Neuron (in vitro differentiated cells): ENCODE measurements around the gene NDC80.
"Not testable (repeated sequence)": the region's sequence is repeated elsewhere in the genome, so short reads cannot be mapped to it uniquely, and the experiment has no call there.

Experiments
- H2AFZ ChIP-seq: one replicate; pipeline ENCODE4 v1.6.1; 2013; ENCODE audit warnings: low read depth, mild to moderate bottlenecking, inconsistent platforms, low read length, moderate library complexity
- H3K27me3 ChIP-seq: one replicate; pipeline ENCODE4 v1.6.1; 2013; ENCODE audit warnings: low read length; ENCODE audit not compliant: insufficient read depth
- H3K36me3 ChIP-seq: one replicate; pipeline ENCODE4 v1.6.1; 2013; ENCODE audit warnings: low read length; ENCODE audit not compliant: insufficient read depth
- H3K4me1 ChIP-seq: one replicate; pipeline ENCODE4 v1.6.1; 2013; ENCODE audit warnings: low read length; ENCODE audit not compliant: insufficient read depth
- H3K4me3 ChIP-seq: 2 replicates; pipeline ENCODE4 v1.5.1; 2013; ENCODE audit warnings: mild to moderate bottlenecking, low read length, moderate library complexity
- H3K9me3 ChIP-seq: one replicate; pipeline ENCODE4 v1.6.1; 2013; ENCODE audit warnings: low read length

The NDC80 gene

DNA sequence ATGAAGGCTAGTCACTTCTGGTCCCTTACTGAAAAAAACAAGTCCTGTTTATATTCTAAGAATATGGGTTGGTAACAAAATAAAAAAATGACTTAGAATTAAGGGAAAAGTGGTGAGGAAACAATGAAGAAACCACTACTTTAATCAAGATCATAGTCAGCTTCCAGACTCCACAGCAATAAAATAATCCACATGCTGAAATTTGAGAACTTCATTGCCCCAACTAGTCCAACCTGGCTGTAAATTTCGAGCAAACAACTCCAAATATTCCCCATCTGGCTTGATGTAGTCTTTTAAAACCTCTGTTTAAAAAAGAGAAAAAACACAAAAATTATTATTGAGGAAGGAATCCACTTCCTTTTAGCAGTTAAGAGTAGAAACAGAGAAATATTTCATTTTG, 32.5 kb upstream of the NDC80 start:
- Histone ChIP-seq H3K36me3 (no peaks in the 10 kb centered on the region), H2AFZ (no peak overlapping the region), H3K9me3 (no peaks in the 10 kb centered on the region), H3K4me1 (no peaks in the 10 kb centered on the region), H3K27me3 (no peaks in the 10 kb centered on the region), H3K4me3 (no peak overlapping the region)

DNA sequence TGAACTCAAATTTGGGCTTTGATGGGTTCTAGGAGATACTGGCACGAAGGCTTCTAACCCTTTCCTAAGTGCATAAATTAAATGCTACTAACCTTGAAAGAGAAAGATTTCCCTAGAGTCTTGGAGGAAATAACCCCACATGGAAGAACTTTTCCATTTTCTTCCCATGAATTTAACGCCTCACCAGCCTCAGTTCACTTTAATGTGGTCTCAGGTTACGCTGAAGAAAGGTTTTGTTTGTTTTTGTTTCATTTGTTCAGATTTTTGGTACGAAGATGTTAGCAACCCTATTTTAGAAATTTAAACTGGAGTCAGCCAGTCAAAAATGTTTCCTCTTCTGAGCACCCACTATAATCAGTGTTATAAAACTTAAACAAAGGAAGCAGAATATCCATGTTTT, 30.8 kb upstream of the NDC80 start:
- no peaks in the 10 kb centered on the region for H3K36me3 ChIP-seq
- no peaks in the 10 kb centered on the region for H3K9me3 ChIP-seq
- no peaks in the 10 kb centered on the region for H3K27me3 ChIP-seq
- no peak overlapping the region for H3K4me3 ChIP-seq
- no peaks in the 10 kb centered on the region for H3K4me1 ChIP-seq
- no peak overlapping the region for H2AFZ ChIP-seq

DNA sequence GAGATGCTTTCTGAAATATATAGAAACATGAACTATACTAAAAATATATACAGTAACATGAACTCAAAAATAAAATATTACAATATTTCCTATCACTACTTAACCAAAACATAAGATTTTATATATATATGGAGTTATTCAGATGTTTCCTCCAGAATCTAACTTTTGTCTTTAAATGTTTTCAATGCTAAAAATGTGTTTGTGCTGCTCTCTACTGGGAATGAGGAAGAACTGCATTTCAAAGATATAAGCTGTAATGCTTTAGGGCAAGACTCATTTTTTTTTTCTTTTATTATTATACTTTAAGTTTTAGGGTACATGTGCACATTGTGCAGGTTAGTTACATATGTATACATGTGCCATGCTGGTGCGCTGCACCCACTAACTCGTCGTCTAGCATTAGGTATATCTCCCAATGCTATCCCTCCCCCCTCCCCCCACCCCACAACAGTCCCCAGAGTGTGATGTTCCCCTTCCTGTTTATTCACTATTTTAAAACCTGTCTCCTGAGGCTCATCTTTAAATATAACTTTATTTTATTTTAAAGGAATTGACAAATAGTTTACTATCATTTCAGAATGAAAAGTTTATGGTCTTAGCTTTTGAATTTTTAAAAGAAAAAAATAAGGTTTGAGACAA, 29.3 kb upstream of the NDC80 start:
- not testable (repeated sequence) for H3K27me3 ChIP-seq, H3K36me3 ChIP-seq, H3K9me3 ChIP-seq, H2AFZ ChIP-seq, H3K4me1 ChIP-seq, H3K4me3 ChIP-seq

DNA sequence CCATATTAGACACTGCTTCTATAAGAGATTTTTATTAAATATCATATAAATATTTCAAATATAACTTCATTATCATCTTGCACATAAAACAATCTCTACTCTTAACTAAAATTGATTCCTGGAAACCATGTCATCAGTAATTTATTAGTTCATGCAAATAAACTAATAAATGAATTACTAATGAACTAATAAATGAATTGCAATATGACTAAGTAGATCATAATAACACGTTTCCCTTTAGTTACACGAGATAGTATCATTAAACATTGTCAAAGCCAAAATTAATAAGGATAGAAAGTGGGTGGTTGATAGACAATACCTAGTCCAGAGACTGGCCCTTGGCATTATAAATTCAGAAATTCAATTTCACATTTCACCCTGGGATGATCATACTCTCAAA, 26.2 kb upstream of the NDC80 start:
- Histone ChIP-seq H3K27me3 (no peaks in the 10 kb centered on the region), H3K36me3 (peaks cover 3% of the 10 kb centered on the region), H3K4me3 (no peak overlapping the region), H2AFZ (no peak overlapping the region), H3K9me3 (no peaks in the 10 kb centered on the region), H3K4me1 (no peaks in the 10 kb centered on the region)

DNA sequence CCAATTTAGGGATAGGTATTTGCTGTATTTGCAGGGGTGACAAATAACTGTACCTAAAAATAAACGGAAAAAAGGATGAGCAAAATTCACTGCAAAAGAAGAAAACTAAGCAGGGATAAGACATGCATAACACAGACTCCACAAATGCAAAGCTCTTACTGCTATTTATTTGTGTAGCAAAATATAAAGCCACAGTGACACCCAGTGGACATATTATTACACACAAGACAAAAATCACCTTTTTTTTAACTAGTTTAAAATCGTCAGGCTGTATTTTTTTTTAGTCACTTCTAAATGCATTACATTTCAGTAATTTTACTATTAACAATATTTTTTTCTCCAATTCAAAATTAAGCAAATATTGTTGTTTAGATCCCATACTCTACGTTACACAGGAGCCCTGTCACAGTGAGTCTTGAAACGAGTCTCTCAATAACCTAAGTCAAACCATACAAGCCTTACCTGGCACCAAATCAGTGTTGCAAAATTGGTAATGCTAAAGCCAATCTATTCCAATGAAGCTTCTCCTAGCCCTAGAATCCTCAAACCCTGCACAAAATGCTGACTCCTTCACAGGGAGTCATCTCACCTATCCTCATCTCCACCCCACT, 23.8 kb upstream of the NDC80 start:
- Histone ChIP-seq H3K4me3 (no peak overlapping the region), H3K36me3 (peaks cover 6% of the 10 kb centered on the region), H3K4me1 (no peaks in the 10 kb centered on the region), H3K9me3 (no peaks in the 10 kb centered on the region), H2AFZ (no peak overlapping the region), H3K27me3 (no peaks in the 10 kb centered on the region)

DNA sequence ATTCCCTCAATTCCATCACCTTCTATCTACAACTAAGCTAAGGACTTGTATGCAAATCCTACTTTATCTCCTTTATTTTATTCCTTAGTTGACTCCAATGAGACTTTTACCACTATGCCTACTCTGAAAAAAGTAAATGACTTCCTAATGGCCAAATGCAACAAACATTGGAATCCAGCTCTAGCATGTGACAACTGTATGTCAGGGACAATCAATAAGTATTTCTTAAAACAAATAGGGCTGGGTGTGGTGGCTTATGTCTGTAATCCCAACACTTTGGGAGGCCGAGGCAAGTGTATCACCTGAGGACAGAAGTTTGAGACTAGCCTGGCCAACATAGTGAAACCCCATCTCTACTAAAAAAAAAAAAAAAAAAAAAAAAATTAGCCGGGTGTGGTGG, 21.9 kb upstream of the NDC80 start:
- Histone ChIP-seq H3K4me3 (no peak overlapping the region), H3K4me1 (no peaks in the 10 kb centered on the region), H3K9me3 (no peaks in the 10 kb centered on the region), H3K27me3 (no peaks in the 10 kb centered on the region), H2AFZ (no peak overlapping the region), H3K36me3 (peaks cover 6% of the 10 kb centered on the region)

DNA sequence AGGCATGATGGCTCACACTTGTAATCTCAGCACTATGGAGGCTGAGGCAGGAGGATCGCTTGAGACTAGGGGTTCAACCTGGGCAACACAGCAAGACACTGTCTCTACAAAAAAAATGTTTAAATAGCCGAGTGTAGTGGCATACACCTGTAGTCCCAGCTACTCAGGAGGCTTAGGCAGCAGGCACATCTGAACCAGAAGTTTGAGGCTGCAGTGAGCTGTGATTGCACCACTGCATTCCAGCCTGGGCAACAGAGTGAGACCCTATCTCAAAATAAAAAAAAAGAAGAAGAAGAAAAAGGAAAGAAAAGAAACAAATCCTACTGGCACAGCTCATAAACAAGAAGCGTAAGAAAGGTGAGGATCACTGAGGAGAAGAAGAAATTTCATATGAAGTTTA, 19.9 kb upstream of the NDC80 start:
- Histone ChIP-seq H3K27me3 (no peaks in the 10 kb centered on the region), H2AFZ (no peak overlapping the region), H3K9me3 (no peaks in the 10 kb centered on the region), H3K36me3 (peaks cover 6% of the 10 kb centered on the region), H3K4me1 (no peaks in the 10 kb centered on the region), H3K4me3 (no peak overlapping the region)

DNA sequence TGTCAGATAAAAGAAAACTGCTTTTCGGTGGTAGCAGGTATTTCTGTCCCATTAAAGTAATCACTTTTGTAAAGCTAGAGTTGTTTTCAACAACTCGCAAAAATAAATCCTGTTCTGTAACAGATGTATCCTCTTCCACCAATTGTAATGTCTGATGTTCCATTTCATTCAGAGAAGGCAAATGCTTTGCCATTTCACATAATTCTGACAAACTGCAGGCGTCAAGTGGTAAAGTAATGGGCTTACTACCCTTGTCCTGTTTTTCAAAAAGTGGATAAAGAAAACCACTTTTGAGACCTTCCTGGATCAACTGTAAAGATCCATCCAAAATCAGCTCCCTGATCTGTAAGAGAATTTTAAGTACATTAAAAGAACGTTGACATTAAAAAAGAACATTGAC, 16.7 kb upstream of the NDC80 start:
- H3K4me3 ChIP-seq = no peak overlapping the region
- H3K9me3 ChIP-seq = no peaks in the 10 kb centered on the region
- H3K4me1 ChIP-seq = no peaks in the 10 kb centered on the region
- no peak overlapping the region for H2AFZ ChIP-seq
- H3K27me3 ChIP-seq = no peaks in the 10 kb centered on the region
- H3K36me3 ChIP-seq = peaks cover 3% of the 10 kb centered on the region

DNA sequence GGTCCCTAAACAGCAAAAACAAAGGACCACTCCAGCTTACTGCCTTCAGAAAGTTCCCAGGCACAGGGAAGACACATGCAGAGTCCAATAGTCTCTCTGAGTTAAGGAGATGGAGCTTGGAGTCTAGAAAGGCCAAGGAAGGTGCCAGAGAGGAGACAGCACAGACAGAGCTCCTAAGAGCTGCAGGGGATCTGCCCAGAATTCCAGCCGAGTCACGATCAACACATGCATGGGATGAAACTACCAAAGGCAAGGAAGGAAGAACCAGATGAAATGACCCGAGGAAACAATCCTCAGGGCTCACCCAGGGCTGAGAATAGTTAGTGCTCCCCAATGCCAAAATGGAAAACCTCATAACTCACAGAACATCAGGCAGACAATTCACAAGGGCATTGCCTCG, 15.5 kb upstream of the NDC80 start:
- peaks cover 3% of the 10 kb centered on the region for H3K36me3 ChIP-seq
- H2AFZ ChIP-seq = no peak overlapping the region
- H3K4me1 ChIP-seq = no peaks in the 10 kb centered on the region

DNA sequence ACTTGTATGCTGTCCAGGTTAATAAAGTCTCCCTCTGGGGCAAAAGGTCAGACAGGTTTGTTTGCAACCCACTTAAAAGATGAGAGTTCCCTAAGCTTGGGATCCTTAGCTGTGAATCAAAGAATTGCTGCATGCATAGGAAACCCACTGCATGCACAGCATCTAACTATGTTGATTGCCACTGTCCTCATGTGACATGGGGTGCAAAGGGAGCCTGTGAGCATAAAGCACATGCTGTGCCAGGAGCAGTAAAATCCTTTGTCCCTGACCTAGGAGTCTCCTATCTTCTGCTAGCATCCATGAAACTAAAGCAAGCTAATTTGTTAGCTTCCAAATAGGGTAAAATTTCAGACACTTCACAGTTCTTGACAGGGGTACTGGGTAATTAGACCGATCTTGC, 13.8 kb upstream of the NDC80 start:
- Histone ChIP-seq H2AFZ (no peak overlapping the region), H3K27me3 (no peaks in the 10 kb centered on the region), H3K4me3 (no peak overlapping the region), H3K36me3 (peaks cover 6% of the 10 kb centered on the region), H3K9me3 (no peaks in the 10 kb centered on the region), H3K4me1 (no peaks in the 10 kb centered on the region)

More for the DNA sequence above, 15.5 kb upstream of the NDC80 start:
- Histone ChIP-seq H3K4me3 (no peak overlapping the region), H3K9me3 (no peaks in the 10 kb centered on the region), H3K27me3 (no peaks in the 10 kb centered on the region)

DNA sequence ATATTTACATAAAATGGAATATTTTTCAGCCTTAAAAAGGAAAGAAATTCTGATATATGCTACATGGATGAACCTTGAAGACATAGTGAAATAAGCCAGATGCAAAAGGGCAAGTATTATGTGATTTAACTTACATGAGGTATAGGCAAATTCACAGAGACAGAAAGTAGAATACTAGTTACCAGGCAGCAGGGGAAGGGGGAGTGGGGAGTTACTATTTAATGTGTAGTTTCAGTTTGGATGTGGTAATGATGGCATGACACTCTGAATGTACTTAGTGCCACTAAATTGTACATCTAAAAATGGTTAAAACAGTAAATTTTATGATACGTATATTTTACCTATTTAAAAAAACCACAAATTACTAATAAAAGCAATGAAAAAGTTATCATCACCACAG, 12.1 kb upstream of the NDC80 start:
- H3K4me3 ChIP-seq = no peak overlapping the region
- H3K36me3 ChIP-seq = peaks cover 6% of the 10 kb centered on the region
- no peaks in the 10 kb centered on the region for H3K27me3 ChIP-seq
- H3K4me1 ChIP-seq = no peaks in the 10 kb centered on the region
- H3K9me3 ChIP-seq = no peaks in the 10 kb centered on the region
- no peak overlapping the region for H2AFZ ChIP-seq

DNA sequence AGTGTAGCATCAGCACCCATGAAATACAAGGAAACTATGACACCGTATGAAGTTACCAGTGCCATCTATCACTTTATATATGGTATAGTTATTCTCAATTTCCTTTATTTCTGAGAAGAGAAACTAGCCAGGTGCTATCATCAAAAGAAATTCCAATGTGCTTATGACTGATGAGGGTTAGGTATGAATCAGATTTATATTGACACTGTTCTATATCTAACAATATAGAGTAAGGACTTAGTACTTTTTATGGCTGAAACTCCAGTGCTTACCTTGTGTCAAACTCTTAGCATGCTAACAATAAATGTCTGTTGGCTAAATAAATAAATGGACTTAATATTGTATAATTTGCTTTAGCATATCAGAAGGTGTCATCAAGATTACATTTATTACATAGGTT, 7.0 kb upstream of the NDC80 start:
- no peak overlapping the region for H2AFZ ChIP-seq
- no peak overlapping the region for H3K4me3 ChIP-seq
- no peaks in the 10 kb centered on the region for H3K4me1 ChIP-seq
- no peaks in the 10 kb centered on the region for H3K9me3 ChIP-seq
- no peaks in the 10 kb centered on the region for H3K27me3 ChIP-seq
- H3K36me3 ChIP-seq = peaks cover 10% of the 10 kb centered on the region

DNA sequence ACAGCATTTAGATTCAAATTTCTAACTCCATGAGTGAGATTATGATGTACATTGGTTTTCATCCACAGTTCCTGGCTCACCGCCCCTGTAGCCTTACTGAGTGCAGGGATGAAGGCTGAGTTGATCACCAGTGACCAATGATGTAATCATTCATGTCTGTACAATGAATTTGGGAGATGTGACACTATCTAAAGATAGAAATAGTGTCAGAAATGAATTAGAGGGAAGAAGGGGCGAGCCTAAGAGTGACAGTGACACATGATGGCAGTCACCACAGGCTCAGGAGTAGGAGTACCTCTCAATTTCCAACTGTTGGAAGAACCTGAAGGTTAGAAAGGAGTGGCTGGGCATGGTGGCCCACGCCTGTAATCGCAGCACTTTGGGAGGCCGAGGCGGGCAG, 3.2 kb upstream of the NDC80 start:
- H3K36me3 ChIP-seq = peaks cover 4% of the 10 kb centered on the region
- H3K4me3 ChIP-seq = no peak overlapping the region
- H3K9me3 ChIP-seq = no peaks in the 10 kb centered on the region
- H3K4me1 ChIP-seq = peaks cover 12% of the 10 kb centered on the region
- H2AFZ ChIP-seq = no peak overlapping the region
- H3K27me3 ChIP-seq = no peaks in the 10 kb centered on the region

DNA sequence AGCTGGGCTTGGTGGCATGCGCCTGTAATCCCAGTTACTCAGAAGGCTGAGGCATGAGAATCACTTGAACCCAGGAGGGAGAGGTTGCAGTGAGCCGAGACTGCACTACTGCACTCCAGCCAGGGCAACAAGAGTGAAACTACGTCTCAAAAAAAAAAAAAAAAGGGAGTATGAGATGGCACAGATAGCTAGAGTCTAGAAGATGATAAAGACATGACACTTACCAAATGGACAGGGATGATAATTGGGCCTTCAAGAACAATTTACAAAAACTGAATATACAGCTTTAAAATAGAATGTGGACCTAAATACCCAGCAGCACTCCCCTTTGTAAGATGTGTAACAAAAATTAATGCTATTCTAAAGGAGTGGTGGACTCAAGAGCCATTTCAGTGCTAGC, 2.8 kb upstream of the NDC80 start:
- Histone ChIP-seq H3K27me3 (no peaks in the 10 kb centered on the region), H2AFZ (no peak overlapping the region), H3K4me1 (peaks cover 16% of the 10 kb centered on the region), H3K36me3 (peaks cover 4% of the 10 kb centered on the region), H3K9me3 (no peaks in the 10 kb centered on the region), H3K4me3 (no peak overlapping the region)
